ENCODE results near the gene SCP2. TPM values are rescaled to one million over a fixed set of nuclear protein-coding genes. Genes with fewer than 3 reads are reported as not detected.

The SCP2 gene
- total and polyA plus RNA-seq, 8 donors: 45.7 to 110 (median 70.4) TPM

- Histone ChIP-seq H3K9me3 (no peaks in the 10 kb centered on the region), H3K27ac (no peak overlapping the region), H3K36me3 (no peaks in the 10 kb centered on the region), H3K4me1 (no peaks in the 10 kb centered on the region), H3K27me3 (no peaks in the 10 kb centered on the region), H3K4me3 (no peak overlapping the region)
- DNase-seq: peak in 2 of 6 donors; percentile 26 to 41
- TF ChIP-seq, protein P1, sequence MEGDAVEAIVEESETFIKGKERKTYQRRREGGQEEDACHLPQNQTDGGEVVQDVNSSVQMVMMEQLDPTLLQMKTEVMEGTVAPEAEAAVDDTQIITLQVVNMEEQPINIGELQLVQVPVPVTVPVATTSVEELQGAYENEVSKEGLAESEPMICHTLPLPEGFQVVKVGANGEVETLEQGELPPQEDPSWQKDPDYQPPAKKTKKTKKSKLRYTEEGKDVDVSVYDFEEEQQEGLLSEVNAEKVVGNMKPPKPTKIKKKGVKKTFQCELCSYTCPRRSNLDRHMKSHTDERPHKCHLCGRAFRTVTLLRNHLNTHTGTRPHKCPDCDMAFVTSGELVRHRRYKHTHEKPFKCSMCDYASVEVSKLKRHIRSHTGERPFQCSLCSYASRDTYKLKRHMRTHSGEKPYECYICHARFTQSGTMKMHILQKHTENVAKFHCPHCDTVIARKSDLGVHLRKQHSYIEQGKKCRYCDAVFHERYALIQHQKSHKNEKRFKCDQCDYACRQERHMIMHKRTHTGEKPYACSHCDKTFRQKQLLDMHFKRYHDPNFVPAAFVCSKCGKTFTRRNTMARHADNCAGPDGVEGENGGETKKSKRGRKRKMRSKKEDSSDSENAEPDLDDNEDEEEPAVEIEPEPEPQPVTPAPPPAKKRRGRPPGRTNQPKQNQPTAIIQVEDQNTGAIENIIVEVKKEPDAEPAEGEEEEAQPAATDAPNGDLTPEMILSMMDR (IDR thresholded peaks at IDR 0.05): no peak
- WGBS, 2 donors: 86 to 89% methylated on average over 9 of the region's 9 CpGs
- intact Hi-C loops (cut with DNase I): no loop called here
- no peak for FAIRE-seq
- no peak for ATAC-seq
Measured at GRCh38 chr1:53076165-53076564, 149.1 kb downstream of the SCP2 start.

DNA sequence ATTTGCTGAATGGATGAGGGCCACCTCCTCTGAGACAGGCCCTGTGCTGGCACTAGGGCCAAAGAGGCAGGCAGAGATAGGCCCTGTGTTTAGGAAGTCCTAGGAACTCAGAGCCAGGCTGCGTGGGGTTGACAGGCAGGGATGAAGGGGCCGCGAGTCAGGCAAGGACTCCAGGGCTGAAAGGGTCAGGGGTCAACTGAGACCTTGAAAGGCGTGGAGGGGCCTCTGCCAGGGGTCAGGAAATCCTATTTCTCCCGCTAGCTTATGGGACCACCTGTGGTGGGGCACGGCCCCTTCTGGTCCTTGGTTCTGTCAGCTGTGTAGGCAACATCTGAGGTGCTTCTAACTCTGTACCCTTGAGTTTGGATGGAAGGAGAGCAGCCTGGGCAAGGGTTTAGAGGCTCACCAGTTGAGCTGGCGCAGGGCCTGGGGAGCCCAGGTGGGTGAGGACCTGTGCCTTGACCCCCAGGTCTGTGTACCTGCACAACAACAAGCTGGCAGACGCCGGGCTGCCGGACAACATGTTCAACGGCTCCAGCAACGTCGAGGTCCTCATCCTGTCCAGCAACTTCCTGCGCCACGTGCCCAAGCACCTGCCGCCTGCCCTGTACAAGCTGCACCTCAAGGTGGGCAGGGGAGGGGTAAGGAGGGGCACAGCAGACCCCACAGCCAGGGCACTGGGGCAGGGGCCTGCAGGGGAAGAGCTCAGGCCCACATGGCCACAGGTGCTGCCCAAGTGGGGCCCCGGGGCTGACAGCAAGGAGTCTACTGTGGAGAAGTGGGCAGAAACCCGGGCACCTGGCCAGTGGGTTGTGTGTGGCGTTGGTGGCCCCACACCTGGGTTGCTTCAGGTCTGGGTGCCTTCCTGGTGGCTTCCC lies 149.9 kb downstream of the SCP2 start:
- H3K4me3 ChIP-seq: no peak overlapping the region
- FAIRE-seq (no peak), ATAC-seq (no peak), DNase-seq (peak in 2 of 6 donors; percentile 54 to 68)
- H3K4me1 ChIP-seq: no peaks in the 10 kb centered on the region
- TF ChIP-seq, protein P1 (IDR thresholded peaks at IDR 0.05): no peak
- 87 to 90% methylated on average over 19 of the region's 19 CpGs for WGBS, 2 donors
- H3K27me3 ChIP-seq: no peaks in the 10 kb centered on the region
- intact Hi-C loops (cut with DNase I): no loop called here
- H3K9me3 ChIP-seq: no peaks in the 10 kb centered on the region
- H3K27ac ChIP-seq: no peak overlapping the region
- H3K36me3 ChIP-seq: no peaks in the 10 kb centered on the region

GRCh38 chr1:53077599-53077965 lies 150.5 kb downstream of the SCP2 start:
- peak in 1 of 6 donors; percentile 43 for DNase-seq
- H3K4me1 ChIP-seq: no peaks in the 10 kb centered on the region
- no peak overlapping the region for H3K27ac ChIP-seq
- TF ChIP-seq, protein P1 (IDR thresholded peaks at IDR 0.05): no peak
- WGBS, 2 donors: 88 to 89% methylated on average over 13 of the region's 13 CpGs
- H3K4me3 ChIP-seq: no peak overlapping the region
- H3K9me3 ChIP-seq: no peaks in the 10 kb centered on the region
- no peaks in the 10 kb centered on the region for H3K27me3 ChIP-seq
- no peak for FAIRE-seq
- ATAC-seq: no peak
- intact Hi-C loops (cut with DNase I): no loop called here
- H3K36me3 ChIP-seq: no peaks in the 10 kb centered on the region

GRCh38 chr1:53078333-53079101 lies 151.4 kb downstream of the SCP2 start:
- intact Hi-C loops (cut with DNase I): no loop called here
- H3K4me1 ChIP-seq: no peaks in the 10 kb centered on the region
- WGBS, 2 donors: 93% methylated on average over 46 of the region's 46 CpGs

More at GRCh38 chr1:53078333-53079101, 151.4 kb downstream of the SCP2 start:
- TF ChIP-seq, protein P1 (IDR thresholded peaks at IDR 0.05): no peak
- no peak overlapping the region for H3K27ac ChIP-seq
- peak in 2 of 6 donors; percentile 49 to 57 for DNase-seq
- no peaks in the 10 kb centered on the region for H3K36me3 ChIP-seq
- no peak for ATAC-seq
- no peak for FAIRE-seq
- no peak overlapping the region for H3K4me3 ChIP-seq
- H3K27me3 ChIP-seq: no peaks in the 10 kb centered on the region
- H3K9me3 ChIP-seq: no peaks in the 10 kb centered on the region

Measured in pancreas (tissue), 10 donors.